HG02938 (cell line): ENCODE results near the gene ZNF2.
"Not testable (repeated sequence)": the region's sequence is repeated elsewhere in the genome, so short reads cannot be mapped to it uniquely, and the experiment has no call there.

Experiments used
- ATAC-seq: cut with Tn5 transposase; IDR thresholded peaks from one replicate; pipeline ENCODE4 v1.9.1; 2021; ENCODE audit warnings: mild to moderate bottlenecking, moderate library complexity; ENCODE audit not compliant: unreplicated experiment

ZNF2 gene

GRCh38 chr2:95165371-95166064, at the start of gene ZNF2:
Gene ZNF2 (plus strand): TSS chr2:95165809. CDS start chr2:95176227, 10,418 bp downstream.
- ATAC-seq: peak; percentile 90

- ATAC-seq: no peak
Observed at GRCh38 chr2:95121093-95121406, 44.6 kb upstream of the ZNF2 start.

GRCh38 chr2:95121407-95122196, 44.0 kb upstream of the ZNF2 start, which contains the start of gene MRPS5:
Gene MRPS5 (minus strand): TSS chr2:95121808. CDS start chr2:95121791, 17 bp downstream.
- ATAC-seq: peak; percentile 94

GRCh38 chr2:95122197-95122551, 43.4 kb upstream of the ZNF2 start:
- ATAC-seq: peak; percentile 20

GRCh38 chr2:95138702-95139101, 26.9 kb upstream of the ZNF2 start:
- no peak for ATAC-seq

- no peak for ATAC-seq
Observed at GRCh38 chr2:95143838-95144237, 21.8 kb upstream of the ZNF2 start.

- ATAC-seq: no peak
Observed at GRCh38 chr2:95149397-95149984, 16.1 kb upstream of the ZNF2 start.

GRCh38 chr2:95158441-95158840, 7.2 kb upstream of the ZNF2 start:
- ATAC-seq: no peak

- peak; percentile 50 for ATAC-seq
Observed at GRCh38 chr2:95158891-95159619, 6.6 kb upstream of the ZNF2 start.

- peak; percentile 81 for ATAC-seq
Observed at GRCh38 chr2:95159690-95160449, 5.7 kb upstream of the ZNF2 start, which contains the start of gene ZNF514. Gene ZNF514 (minus strand): TSS chr2:95159848. CDS start chr2:95153253, 6,595 bp downstream.

GRCh38 chr2:95165030-95165370, 609 bp upstream of the ZNF2 start:
- peak; percentile 3 for ATAC-seq

- ATAC-seq: peak; percentile 12
Observed at GRCh38 chr2:95166065-95166763, 605 bp downstream of the ZNF2 start.

GRCh38 chr2:95171902-95172301, 6.3 kb downstream of the ZNF2 start:
- no peak for ATAC-seq

- ATAC-seq: no peak
Observed at GRCh38 chr2:95174031-95174542, 8.5 kb downstream of the ZNF2 start.

GRCh38 chr2:95179451-95179850, 13.8 kb downstream of the ZNF2 start:
- no peak for ATAC-seq

- ATAC-seq: no peak
Observed at GRCh38 chr2:95181774-95182173, 16.2 kb downstream of the ZNF2 start.

GRCh38 chr2:95185197-95185596, 19.6 kb downstream of the ZNF2 start:
- ATAC-seq: no peak

GRCh38 chr2:95185973-95186372, 20.4 kb downstream of the ZNF2 start:
- ATAC-seq: no peak

- not testable (repeated sequence) for ATAC-seq
Observed at GRCh38 chr2:95192956-95193355, 27.3 kb downstream of the ZNF2 start.

- no peak for ATAC-seq
Observed at GRCh38 chr2:95203911-95204310, 38.3 kb downstream of the ZNF2 start.
